ENCODE data around the gene NHP2.
A peak's percentile ranks its signal among the peaks of the same experiment; 100 is the strongest.

NHP2 gene

DNA sequence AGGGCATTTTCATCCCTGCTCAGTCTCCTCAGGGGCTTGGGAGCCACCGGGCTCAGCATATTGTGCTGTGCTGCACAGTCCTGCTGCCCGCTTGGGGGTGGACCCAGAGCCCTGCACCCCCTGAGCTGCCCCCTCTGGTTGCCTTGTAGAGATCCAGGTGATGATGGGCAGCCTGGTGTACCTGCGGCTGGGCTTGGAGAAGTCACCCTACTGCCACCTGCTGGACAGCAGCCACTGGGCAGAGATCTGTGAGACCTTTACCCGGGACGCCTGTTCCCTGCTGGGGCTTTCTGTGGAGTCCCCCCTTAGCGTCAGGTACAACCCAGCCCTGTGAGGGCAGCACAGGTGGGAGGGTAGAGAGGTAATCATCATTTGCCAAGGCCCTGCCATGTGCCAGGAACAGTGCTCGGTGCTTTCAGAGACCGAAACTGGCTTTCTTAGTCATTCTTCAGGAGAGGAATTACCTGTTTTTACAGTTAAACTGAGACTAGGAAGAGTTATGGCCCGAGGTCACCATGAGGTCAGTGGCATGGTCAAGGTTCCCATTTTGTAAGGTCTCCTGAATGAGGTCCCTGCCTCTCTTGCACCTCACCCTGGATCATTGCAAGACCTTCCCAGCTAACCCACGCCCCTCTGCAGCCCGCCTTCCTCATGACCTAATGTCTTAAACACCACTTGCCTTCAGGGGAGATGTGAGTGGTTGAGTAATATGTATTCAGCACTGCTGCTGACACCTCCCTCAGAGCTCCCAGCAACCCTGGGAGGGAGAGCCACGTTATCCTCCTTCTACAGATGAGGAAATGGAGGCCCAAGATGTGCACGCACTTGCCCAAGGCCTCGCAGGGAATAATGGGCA is 7.5 kb downstream of the NHP2 start:
- TF ChIP-seq, protein P1, sequence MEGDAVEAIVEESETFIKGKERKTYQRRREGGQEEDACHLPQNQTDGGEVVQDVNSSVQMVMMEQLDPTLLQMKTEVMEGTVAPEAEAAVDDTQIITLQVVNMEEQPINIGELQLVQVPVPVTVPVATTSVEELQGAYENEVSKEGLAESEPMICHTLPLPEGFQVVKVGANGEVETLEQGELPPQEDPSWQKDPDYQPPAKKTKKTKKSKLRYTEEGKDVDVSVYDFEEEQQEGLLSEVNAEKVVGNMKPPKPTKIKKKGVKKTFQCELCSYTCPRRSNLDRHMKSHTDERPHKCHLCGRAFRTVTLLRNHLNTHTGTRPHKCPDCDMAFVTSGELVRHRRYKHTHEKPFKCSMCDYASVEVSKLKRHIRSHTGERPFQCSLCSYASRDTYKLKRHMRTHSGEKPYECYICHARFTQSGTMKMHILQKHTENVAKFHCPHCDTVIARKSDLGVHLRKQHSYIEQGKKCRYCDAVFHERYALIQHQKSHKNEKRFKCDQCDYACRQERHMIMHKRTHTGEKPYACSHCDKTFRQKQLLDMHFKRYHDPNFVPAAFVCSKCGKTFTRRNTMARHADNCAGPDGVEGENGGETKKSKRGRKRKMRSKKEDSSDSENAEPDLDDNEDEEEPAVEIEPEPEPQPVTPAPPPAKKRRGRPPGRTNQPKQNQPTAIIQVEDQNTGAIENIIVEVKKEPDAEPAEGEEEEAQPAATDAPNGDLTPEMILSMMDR (IDR thresholded peaks at IDR 0.05; ENCODE audit: insufficient read depth, low read depth, low read length, missing control alignments), result peak; percentile 82

DNA sequence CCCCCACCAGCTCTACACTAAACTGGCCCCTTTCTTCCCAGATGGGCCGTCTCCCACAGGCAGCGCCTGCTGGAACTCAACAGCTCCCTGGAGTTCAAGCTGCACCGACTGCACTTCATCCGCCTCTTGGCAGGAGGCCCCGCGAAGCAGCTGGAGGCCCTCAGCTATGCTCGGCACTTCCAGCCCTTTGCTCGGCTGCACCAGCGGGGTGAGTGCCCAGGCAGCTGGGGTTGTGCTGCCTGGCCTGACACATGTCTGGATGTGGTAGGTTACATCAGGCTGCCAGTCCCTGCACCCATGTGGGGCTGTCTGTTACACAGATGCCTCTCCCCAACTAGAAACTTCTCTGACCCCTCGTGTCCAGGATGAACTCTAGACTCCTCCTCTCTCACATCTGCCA is 9.8 kb downstream of the NHP2 start:
- TF ChIP-seq, protein P1 (IDR thresholded peaks at IDR 0.05; ENCODE audit: insufficient read depth, low read depth, low read length, missing control alignments), result no peak
- no peak for DNase-seq (ENCODE audit: low read depth)
- H3K4me3 ChIP-seq (ENCODE audit: low read depth, low read length), result no peak overlapping the region

More for the DNA sequence above, 7.5 kb downstream of the NHP2 start:
- peak; percentile 83 for DNase-seq (ENCODE audit: low read depth)
- H3K4me3 ChIP-seq (ENCODE audit: low read depth, low read length), result no peak overlapping the region

GRCh38 chr5:178143246-178143645 is 10.4 kb downstream of the NHP2 start:
- DNase-seq (ENCODE audit: low read depth), result no peak
- TF ChIP-seq, protein P1 (IDR thresholded peaks at IDR 0.05; ENCODE audit: insufficient read depth, low read depth, low read length, missing control alignments), result no peak
- H3K4me3 ChIP-seq (ENCODE audit: low read depth, low read length), result no peak overlapping the region

GRCh38 chr5:178142642-178143041 is 11.0 kb downstream of the NHP2 start:
- TF ChIP-seq, protein P1 (IDR thresholded peaks at IDR 0.05; ENCODE audit: insufficient read depth, low read depth, low read length, missing control alignments), result no peak
- H3K4me3 ChIP-seq (ENCODE audit: low read depth, low read length), result no peak overlapping the region
- DNase-seq (ENCODE audit: low read depth), result no peak

DNA sequence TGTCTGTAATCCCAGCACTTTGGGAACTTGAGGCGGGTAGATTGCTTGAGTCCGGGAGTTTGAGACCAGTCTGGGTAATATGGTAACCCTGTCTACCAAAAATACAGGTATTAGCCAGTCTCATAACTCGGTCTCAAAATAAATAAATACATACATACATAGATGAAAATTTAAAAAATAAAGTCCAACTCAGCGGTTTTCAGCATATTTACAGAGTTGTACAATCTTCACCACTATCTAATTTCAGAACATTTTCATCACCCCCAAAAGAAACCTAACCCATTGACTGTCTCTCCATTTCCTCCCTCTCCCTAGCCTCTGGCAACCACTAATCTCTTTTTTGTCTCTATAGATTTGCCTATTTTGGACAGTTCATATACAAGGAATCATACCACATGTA is 12.1 kb downstream of the NHP2 start:
- H3K4me3 ChIP-seq (ENCODE audit: low read depth, low read length), result no peak overlapping the region
- TF ChIP-seq, protein P1 (IDR thresholded peaks at IDR 0.05; ENCODE audit: insufficient read depth, low read depth, low read length, missing control alignments), result no peak
- DNase-seq (ENCODE audit: low read depth), result no peak

DNA sequence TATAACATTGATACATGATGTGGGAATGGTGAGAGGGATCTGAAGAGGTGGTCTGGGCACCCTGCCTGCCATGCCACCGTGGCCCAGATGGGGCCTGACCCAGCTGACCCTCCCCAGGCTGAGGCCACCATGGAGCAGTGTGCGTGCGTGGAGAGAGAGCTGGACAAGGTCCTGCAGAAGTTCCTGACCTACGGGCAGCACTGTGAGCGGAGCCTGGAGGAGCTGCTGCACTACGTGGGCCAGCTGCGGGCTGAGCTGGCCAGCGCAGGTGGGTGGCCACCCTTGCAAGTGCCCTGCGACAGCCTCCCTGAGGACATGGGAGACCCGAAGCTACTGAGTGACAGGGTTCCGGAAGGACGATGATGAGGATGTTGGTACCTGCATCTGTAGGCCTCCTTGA is 15.7 kb downstream of the NHP2 start:
- no peak for DNase-seq (ENCODE audit: low read depth)
- TF ChIP-seq, protein P1 (IDR thresholded peaks at IDR 0.05; ENCODE audit: insufficient read depth, low read depth, low read length, missing control alignments), result no peak
- H3K4me3 ChIP-seq (ENCODE audit: low read depth, low read length), result no peak overlapping the region

- no peak overlapping the region for H3K4me3 ChIP-seq (ENCODE audit: low read depth, low read length)
- no peak for DNase-seq (ENCODE audit: low read depth)
- TF ChIP-seq, protein P1 (IDR thresholded peaks at IDR 0.05; ENCODE audit: insufficient read depth, low read depth, low read length, missing control alignments), result no peak
Observed at GRCh38 chr5:178136990-178137389, 16.7 kb downstream of the NHP2 start.
